ENCODE results near the gene OR12D1. TPM values are rescaled to one million over a fixed set of nuclear protein-coding genes. Genes with fewer than 3 reads are reported as not detected.
"Not testable (repeated sequence)": the region's sequence is repeated elsewhere in the genome, so short reads cannot be mapped to it uniquely, and the experiment has no call there.

Gene OR12D1
- total RNA-seq, 2 experiments from 2014 or later, result not detected

GRCh38 chr6:29444031-29444430 lies 29.3 kb downstream of the OR12D1 start:
- H3K36me3 Mint-ChIP-seq, DNase-seq, H3K9me3 Mint-ChIP-seq, H3K4me1 Mint-ChIP-seq, H3K4me3 Mint-ChIP-seq, H3K27ac Mint-ChIP-seq: not testable (repeated sequence)
- peaks cover 58% of the 10 kb centered on the region for H3K27me3 Mint-ChIP-seq

- Mint-ChIP-seq H3K27ac (no peak overlapping the region), H3K4me1 (no peaks in the 10 kb centered on the region), H3K4me3 (no peak overlapping the region), H3K9me3 (peaks cover 3% of the 10 kb centered on the region), H3K36me3 (no peaks in the 10 kb centered on the region), H3K27me3 (peaks cover 58% of the 10 kb centered on the region)
- no peak for DNase-seq
These were observed 32.9 kb downstream of the OR12D1 start for GRCh38 chr6:29447670-29448069.

GRCh38 chr6:29451471-29452193 lies 36.9 kb downstream of the OR12D1 start:
- H3K27ac Mint-ChIP-seq, result no peak overlapping the region

GRCh38 chr6:29456971-29457370 lies 42.2 kb downstream of the OR12D1 start, which contains the start of the genes OR11A1 and OR2H1:
OR11A1 (minus strand) TSS chr6:29457071; CDS start chr6:29427641, 29,430 bp downstream.
OR2H1 (plus strand) TSS chr6:29457155; CDS start chr6:29461770, 4,615 bp downstream.
- DNase-seq, result no peak
- H3K27ac Mint-ChIP-seq, result no peak within 1 kb of the TSS
- no peak within 1 kb of the TSS for H3K4me3 Mint-ChIP-seq
- no peaks in the 10 kb centered on the region for H3K36me3 Mint-ChIP-seq
- no peaks in the 10 kb centered on the region for H3K4me1 Mint-ChIP-seq
- H3K27me3 Mint-ChIP-seq, result peaks cover 18% of the 10 kb centered on the region
- no peaks in the 10 kb centered on the region for H3K9me3 Mint-ChIP-seq

More at GRCh38 chr6:29451471-29452193, 36.9 kb downstream of the OR12D1 start:
- H3K4me3 Mint-ChIP-seq, result no peak overlapping the region
- H3K27me3 Mint-ChIP-seq, result peaks cover 47% of the 10 kb centered on the region
- DNase-seq, result no peak
- H3K36me3 Mint-ChIP-seq, result no peaks in the 10 kb centered on the region
- no peaks in the 10 kb centered on the region for H3K4me1 Mint-ChIP-seq
- peaks cover 3% of the 10 kb centered on the region for H3K9me3 Mint-ChIP-seq

GRCh38 chr6:29461021-29461814 lies 46.5 kb downstream of the OR12D1 start:
- Mint-ChIP-seq H3K27me3 (peaks cover 12% of the 10 kb centered on the region), H3K4me1 (no peaks in the 10 kb centered on the region), H3K4me3 (no peak overlapping the region), H3K36me3 (no peaks in the 10 kb centered on the region), H3K27ac (no peak overlapping the region), H3K9me3 (no peaks in the 10 kb centered on the region)
- DNase-seq, result no peak

- Mint-ChIP-seq H3K27me3 (peaks cover 12% of the 10 kb centered on the region), H3K4me1 (no peaks in the 10 kb centered on the region), H3K27ac (no peak overlapping the region), H3K9me3 (no peaks in the 10 kb centered on the region), H3K36me3 (no peaks in the 10 kb centered on the region), H3K4me3 (no peak overlapping the region)
- DNase-seq, result no peak
These were observed 47.3 kb downstream of the OR12D1 start for GRCh38 chr6:29462022-29462421.

GRCh38 chr6:29465279-29465678 lies 50.6 kb downstream of the OR12D1 start:
- H3K9me3 Mint-ChIP-seq, result no peaks in the 10 kb centered on the region
- no peak overlapping the region for H3K4me3 Mint-ChIP-seq
- H3K36me3 Mint-ChIP-seq, result no peaks in the 10 kb centered on the region
- H3K27me3 Mint-ChIP-seq, result peaks cover 9% of the 10 kb centered on the region
- H3K4me1 Mint-ChIP-seq, result no peaks in the 10 kb centered on the region
- H3K27ac Mint-ChIP-seq, result no peak overlapping the region
- DNase-seq, result no peak

GRCh38 chr6:29465801-29466200 lies 51.1 kb downstream of the OR12D1 start:
- no peaks in the 10 kb centered on the region for H3K4me1 Mint-ChIP-seq
- no peak overlapping the region for H3K27ac Mint-ChIP-seq
- H3K4me3 Mint-ChIP-seq, result no peak overlapping the region
- no peak for DNase-seq
- no peaks in the 10 kb centered on the region for H3K9me3 Mint-ChIP-seq
- no peaks in the 10 kb centered on the region for H3K36me3 Mint-ChIP-seq
- H3K27me3 Mint-ChIP-seq, result peaks cover 9% of the 10 kb centered on the region

- Mint-ChIP-seq H3K4me3 (no peak overlapping the region), H3K9me3 (no peaks in the 10 kb centered on the region), H3K27ac (no peak overlapping the region), H3K36me3 (no peaks in the 10 kb centered on the region), H3K4me1 (no peaks in the 10 kb centered on the region), H3K27me3 (peaks cover 9% of the 10 kb centered on the region)
- no peak for DNase-seq
These were observed 51.5 kb downstream of the OR12D1 start for GRCh38 chr6:29466241-29466640.

Other genes starting within 250 kb of the OR12D1 start
- not detected for gene OR2J2, start 244.0 kb upstream of the OR12D1 start, total RNA-seq
- not detected for gene OR14J1, start 113.2 kb upstream of the OR12D1 start, total RNA-seq
- gene OR5V1, start 46.1 kb upstream of the OR12D1 start, total RNA-seq, result not detected
- not detected for gene OR12D3, start 39.6 kb upstream of the OR12D1 start, total RNA-seq
- not detected for gene OR12D2, start 19.3 kb upstream of the OR12D1 start, total RNA-seq
- not detected for gene OR10C1, start 24.4 kb downstream of the OR12D1 start, total RNA-seq
- gene OR11A1, start 42.1 kb downstream of the OR12D1 start, total RNA-seq, result not detected
- gene OR2H1, start 42.2 kb downstream of the OR12D1 start, total RNA-seq, result not detected
- gene MAS1L, start 73.0 kb downstream of the OR12D1 start, total RNA-seq, result not detected
- gene UBD, start 144.8 kb downstream of the OR12D1 start, total RNA-seq, result 1 to 10 TPM; 2.3 to 2.6 TPM
- not detected for gene OR2H2, start 170.2 kb downstream of the OR12D1 start, total RNA-seq
- 1 to 10 TPM; 7.2 to 7.6 TPM for gene GABBR1, start 218.3 kb downstream of the OR12D1 start, total RNA-seq
- not detected for gene MOG, start 242.2 kb downstream of the OR12D1 start, total RNA-seq